Esophagus squamous epithelium (tissue), 5 donors: Measurements from ENCODE around the gene ERMP1. TPM values are rescaled to one million over a fixed set of nuclear protein-coding genes. Genes with fewer than 3 reads are reported as not detected.
A peak's percentile ranks its signal among the peaks of the same experiment; 100 is the strongest.

Source experiments
- DNase-seq: peaks from one replicate; lab custom pipeline; 2025; lab: John Stamatoyannopoulos, UW
- H3K27ac ChIP-seq, 4 donors: fragments of 200-600 bp; sonication (generic); one replicate each; pipeline ENCODE4 v1.5.1; 2016 to 2019; ENCODE audit warnings: mild to moderate bottlenecking in 1 of 4
- H3K27me3 ChIP-seq, 4 donors: fragments of 200-600 bp; sonication (generic); 1 replicate in 3 of 4; 2 replicates in 1 of 4; pipeline versions ENCODE4 v1.5.1 to v1.6.0; 2017 to 2021; ENCODE audit warnings: antibody characterized with exemption in 1 of 4
- H3K36me3 ChIP-seq, 3 donors: fragments of 200-600 bp; sonication (generic); one replicate each; pipeline ENCODE4 v1.5.1; 2016 to 2019
- H3K4me1 ChIP-seq, 3 donors: fragments of 200-600 bp; sonication (generic); one replicate each; pipeline ENCODE4 v1.5.1; 2017 to 2019
- H3K4me3 ChIP-seq, 4 donors: fragments of 200-600 bp; sonication (generic); 1 replicate in 3 of 4; 2 replicates in 1 of 4; pipeline ENCODE4 v1.5.1; 2016 to 2019; ENCODE audit warnings: mild to moderate bottlenecking in 2 of 4, moderate library complexity in 1 of 4
- H3K9me3 ChIP-seq, 3 donors: fragments of 200-600 bp; sonication (generic); one replicate each; pipeline ENCODE4 v1.5.1; 2016 to 2019
- CTCF ChIP-seq, 6 experiments: fragments of 450-650 bp in 4 of 6; fragments of 200-600 bp in 2 of 6; sonication (generic) in 2 of 6; IDR thresholded peaks; one replicate each; pipeline ENCODE4 v1.5.1; 2016 to 2019; ENCODE audit warnings: antibody characterized with exemption in 6 of 6, mild to moderate bottlenecking in 4 of 6, moderate library complexity in 4 of 6
- POLR2A ChIP-seq, 4 donors: fragments of 450-650 bp; IDR thresholded peaks; one replicate each; pipeline ENCODE4 v1.6.1; 2017; ENCODE audit warnings: antibody characterized with exemption in 4 of 4, mild to moderate bottlenecking in 4 of 4, moderate library complexity in 3 of 4
- WGBS, 2 donors: methylation state at CpG; one replicate each; pipeline ENCODE4 v1.1.5; 2018; 5-methylcytosine and 5-hydroxymethylcytosine counted together
- intact Hi-C: fragments of 100-400 bp; cut with DNase I; formaldehyde crosslinking; loops from one replicate; pipeline ENCODE4 v1.15.0; 2022
- total RNA-seq, 4 donors: library from RNA; depleted of rRNA; stranded (reverse); fragments of >200 nt; gene quantifications; one replicate each; pipeline ENCODE4 v1.1.0, GENCODE V29; 2016
- donor health status: DM: yes; HTN: yes; CAD: no.

The ERMP1 gene
- total RNA-seq, 4 donors from 2014 or later: 24.4 to 38.2 (median 29.9) TPM

- WGBS, 2 donors: 66 to 69% methylated on average over 2 of the region's 2 CpGs
- Histone ChIP-seq H3K36me3 (peaks cover 0 to 15% (median 0%) of the 10 kb centered on the region in 3 donors), H3K27ac (peak overlapping the region in 1 of 4 donors; percentile 4), H3K27me3 (no peaks in the 10 kb centered on the region), H3K4me3 (no peak overlapping the region), H3K4me1 (peaks cover 0 to 20% (median 0%) of the 10 kb centered on the region in 3 donors), H3K9me3 (no peaks in the 10 kb centered on the region)
- intact Hi-C loops: no loop called here
- TF ChIP-seq POLR2A (IDR thresholded peaks at IDR 0.05) (no peak), CTCF (IDR thresholded peaks at IDR 0.05) (peak in 1 of 6 experiments; percentile 3)
- no peak for DNase-seq
These were observed 37.1 kb upstream of the ERMP1 start for GRCh38 chr9:5870020-5870339.

- Histone ChIP-seq H3K4me3 (no peak overlapping the region), H3K27ac (no peak overlapping the region), H3K9me3 (no peaks in the 10 kb centered on the region), H3K27me3 (no peaks in the 10 kb centered on the region), H3K4me1 (peaks cover 0 to 20% (median 0%) of the 10 kb centered on the region in 3 donors), H3K36me3 (peaks cover 0 to 11% (median 0%) of the 10 kb centered on the region in 3 donors)
- WGBS, 2 donors: 45 to 58% methylated on average over 2 to 3 of the region's 3 CpGs
- intact Hi-C loops: no loop called here
- TF ChIP-seq CTCF (IDR thresholded peaks at IDR 0.05): peak in 5 of 6 experiments; percentile 25 to 69 (median 29)
- TF ChIP-seq POLR2A (IDR thresholded peaks at IDR 0.05): no peak
- DNase-seq: no peak
These were observed 36.5 kb upstream of the ERMP1 start for GRCh38 chr9:5869315-5870019.

GRCh38 chr9:5868235-5868634, 35.3 kb upstream of the ERMP1 start:
- intact Hi-C loops: no loop called here
- no peak for DNase-seq
- Histone ChIP-seq H3K27ac (no peak overlapping the region), H3K4me3 (no peak overlapping the region), H3K27me3 (no peaks in the 10 kb centered on the region), H3K4me1 (peaks cover 0 to 20% (median 0%) of the 10 kb centered on the region in 3 donors), H3K36me3 (peaks cover 0 to 9% (median 0%) of the 10 kb centered on the region in 3 donors), H3K9me3 (no peaks in the 10 kb centered on the region)
- WGBS, 2 donors: 70 to 79% methylated on average over 5 to 9 of the region's 9 CpGs
- no peak for TF ChIP-seq POLR2A (IDR thresholded peaks at IDR 0.05)
- TF ChIP-seq CTCF (IDR thresholded peaks at IDR 0.05): no peak

- intact Hi-C loops: no loop called here
These were observed 33.8 kb upstream of the ERMP1 start for GRCh38 chr9:5866685-5867084.

More at GRCh38 chr9:5866685-5867084, 33.8 kb upstream of the ERMP1 start:
- no peak for TF ChIP-seq CTCF (IDR thresholded peaks at IDR 0.05)
- no peak for TF ChIP-seq POLR2A (IDR thresholded peaks at IDR 0.05)
- Histone ChIP-seq H3K4me1 (peaks cover 0 to 8% (median 0%) of the 10 kb centered on the region in 3 donors), H3K9me3 (no peaks in the 10 kb centered on the region), H3K4me3 (no peak overlapping the region), H3K27me3 (no peaks in the 10 kb centered on the region), H3K36me3 (peaks cover 0 to 9% (median 0%) of the 10 kb centered on the region in 3 donors), H3K27ac (no peak overlapping the region)
- 82 to 90% methylated on average over 3 of the region's 3 CpGs for WGBS, 2 donors
- no peak for DNase-seq
